HCT116 (cell line): ENCODE data around the gene PLA2G2C. TPM values are rescaled to one million over a fixed set of nuclear protein-coding genes. Genes with fewer than 3 reads are reported as not detected.

Source experiments
- ATAC-seq: fragments of 200-7000 bp; cut with Tn5 transposase; 2 replicates; pipeline ENCODE4 v1.9.1; 2020; ENCODE audit warnings: mild to moderate bottlenecking, moderate library complexity
- BruUV-seq: library from RNA; stranded (reverse); fragments of 400-500 nt; replicated peaks from 2 replicates; lab custom pipeline; 2021; lab: Mats Ljungman, UMichigan
- CTCF ChIA-PET: fragments of 300-600 bp; sonication (Branson Sonifier 250); formaldehyde crosslinking; loops from one replicate; lab custom pipeline; 2021; ENCODE audit warnings: antibody characterized with exemption; lab: Charles Lee
- POLR2A ChIA-PET: fragments of 300-600, 350-600 bp; sonication (Branson Sonifier 250); formaldehyde crosslinking; loops from one replicate; lab custom pipeline; 2021; ENCODE audit warnings: antibody characterized with exemption; lab: Charles Lee
- RAD21 ChIA-PET, 2 experiments: fragments of 300-600 bp; sonication (Branson Sonifier 250); formaldehyde crosslinking; loops; one replicate each; lab custom pipeline; 2023; ENCODE audit warnings: low total read pairs in 2 of 2; ENCODE audit not compliant: uncharacterized antibody in 2 of 2, unreplicated experiment in 2 of 2, low non-redundant PET in 1 of 2; lab: Charles Lee
- DNase-seq: peaks from one replicate; pipeline ENCODE4 v3.0.0-alpha.2; 2010; ENCODE audit warnings: low read depth, low spot score
- H2AFZ ChIP-seq: fragments of 200-600 bp; shearing (Covaris generic), sonication (generic); 2 replicates; pipeline ENCODE4 v1.6.1; 2017; ENCODE audit warnings: low read depth, mixed run types, mixed read lengths, antibody characterized with exemption, low read length; ENCODE audit not compliant: poor library complexity, severe bottlenecking
- H3K27ac ChIP-seq: 2 replicates; pipeline ENCODE4 v1.5.1; 2012; ENCODE audit warnings: low read depth, low read length
- H3K27me3 ChIP-seq: fragments of 200-600 bp; sonication (generic); 2 replicates; pipeline ENCODE4 v1.6.1; 2016; ENCODE audit warnings: mixed run types, low read length, mixed read lengths; ENCODE audit not compliant: insufficient read depth
- H3K36me3 ChIP-seq, 2 experiments: fragments of 200-500 bp in 1 of 2; fragments of 200-600 bp in 1 of 2; sonication (Bioruptor generic) in 1 of 2; sonication (generic) in 1 of 2; 2 replicates each; pipeline versions ENCODE4 v1.5.1 to v1.6.1; 2014 to 2016; ENCODE audit warnings: low read length in 2 of 2, inconsistent platforms in 1 of 2, mixed read lengths in 1 of 2, mixed run types in 1 of 2; ENCODE audit not compliant: insufficient read depth in 2 of 2, control insufficient read depth in 1 of 2
- H3K4me1 ChIP-seq, 2 experiments: fragments of 200-600 bp in 1 of 2; sonication (generic) in 1 of 2; 2 replicates each; pipeline versions ENCODE4 v1.5.1 to v1.6.1; 2012 to 2017; ENCODE audit warnings: low read length in 2 of 2, inconsistent platforms in 1 of 2, mild to moderate bottlenecking in 1 of 2, mixed read lengths in 1 of 2, mixed run types in 1 of 2, moderate library complexity in 1 of 2; ENCODE audit not compliant: insufficient read depth in 2 of 2, control insufficient read depth in 1 of 2
- H3K4me2 ChIP-seq: fragments of 200-600 bp; sonication (generic); 2 replicates; pipeline ENCODE4 v1.6.1; 2017; ENCODE audit warnings: mixed run types, low read length, mixed read lengths
- H3K4me3 ChIP-seq, 2 experiments: fragments of 200-600 bp in 1 of 2; sonication (generic) in 1 of 2; replicated peaks in 1 of 2; 2 replicates each; pipeline ENCODE4 v1.5.1; 2011 to 2016; ENCODE audit warnings: low read length in 2 of 2, control low read depth in 1 of 2, low read depth in 1 of 2, mild to moderate bottlenecking in 1 of 2, mixed read lengths in 1 of 2, mixed run types in 1 of 2
- H3K79me2 ChIP-seq: fragments of 200-600 bp; sonication (generic); 2 replicates; pipeline ENCODE4 v1.6.1; 2017; ENCODE audit warnings: mild to moderate bottlenecking, mixed run types, low read length, moderate library complexity, mixed read lengths; ENCODE audit not compliant: insufficient read depth
- H3K9ac ChIP-seq: fragments of 200-600 bp; sonication (generic); 2 replicates; pipeline ENCODE4 v1.6.1; 2016; ENCODE audit warnings: low read length, mixed read lengths
- H3K9me2 ChIP-seq: fragments of 200-600 bp; sonication (generic), shearing (Covaris generic); 2 replicates; pipeline ENCODE4 v1.6.1; 2017; ENCODE audit warnings: mixed run types, mild to moderate bottlenecking, moderate library complexity; ENCODE audit not compliant: insufficient read depth
- H3K9me3 ChIP-seq, 2 experiments: fragments of 200-500 bp in 1 of 2; fragments of 200-600 bp in 1 of 2; sonication (Bioruptor generic) in 1 of 2; sonication (generic) in 1 of 2; 2 replicates each; pipeline ENCODE4 v1.6.1; 2014 to 2017; ENCODE audit warnings: low read length in 2 of 2, mixed read lengths in 2 of 2, inconsistent platforms in 1 of 2, low read depth in 1 of 2, mild to moderate bottlenecking in 1 of 2, mixed run types in 1 of 2, moderate library complexity in 1 of 2; ENCODE audit not compliant: control insufficient read depth in 1 of 2, insufficient read depth in 1 of 2
- H4K20me1 ChIP-seq: fragments of 200-600 bp; sonication (generic), shearing (Covaris generic); 2 replicates; pipeline ENCODE4 v1.6.1; 2017; ENCODE audit warnings: mixed run types, mild to moderate bottlenecking, moderate library complexity; ENCODE audit not compliant: insufficient read depth
- CEBPB ChIP-seq: IDR thresholded peaks from 2 replicates; pipeline ENCODE4 v1.6.1; 2012; ENCODE audit warnings: low read depth
- EZH2 ChIP-seq: fragments of 200-600 bp; sonication (generic); IDR thresholded peaks from 2 replicates; pipeline ENCODE4 v1.6.1; 2017; ENCODE audit warnings: antibody characterized with exemption, mixed run types
- SIN3A ChIP-seq: IDR thresholded peaks from 2 replicates; pipeline ENCODE4 v1.6.1; 2012; ENCODE audit warnings: low read depth
- SRF ChIP-seq: IDR thresholded peaks from 2 replicates; pipeline ENCODE4 v1.6.1; 2012; ENCODE audit warnings: low read depth
- YY1 ChIP-seq: IDR thresholded peaks from 2 replicates; pipeline ENCODE4 v1.6.1; 2011; ENCODE audit warnings: low read length, low read depth, moderate library complexity, mild to moderate bottlenecking; ENCODE audit not compliant: insufficient replicate concordance; ENCODE audit errors: extremely low read depth
- intact Hi-C: fragments of 100-400 bp; cut with micrococcal nuclease; formaldehyde crosslinking; loops from 2 replicates; pipeline ENCODE4 v1.10.0; 2022
- total RNA-seq: library from RNA; stranded (reverse); gene quantifications from one replicate; pipeline ENCODE4 v1.2.1, GENCODE V29; 2021; ENCODE audit not compliant: unreplicated experiment
- TF ChIP-seq, protein P1 (sequence below), 3 experiments: fragments of 200-600 bp in 1 of 3; sonication (generic) in 1 of 3; IDR thresholded peaks in 2 of 3; conservative IDR thresholded peaks in 1 of 3; 2 replicates each; pipeline ENCODE4 v1.5.1; 2012 to 2017; ENCODE audit warnings: low read depth in 2 of 3, low read length in 2 of 3, antibody characterized with exemption in 1 of 3, borderline replicate concordance in 1 of 3, control low read depth in 1 of 3, mild to moderate bottlenecking in 1 of 3, mixed read lengths in 1 of 3, mixed run types in 1 of 3, moderate library complexity in 1 of 3; ENCODE audit not compliant: insufficient read depth in 1 of 3

Gene PLA2G2C
- total RNA-seq, 1 experiment from 2014 or later = not detected

GRCh38 chr1:20117236-20117635, 69.1 kb downstream of the PLA2G2C start:
- no peak for ATAC-seq
- no TSS peak for BruUV-seq
- intact Hi-C loops = no loop called here
- RAD21 ChIA-PET = no interaction called here
- H3K27ac ChIP-seq = no peak overlapping the region
- H3K79me2 ChIP-seq = no peaks in the 10 kb centered on the region
- CTCF ChIA-PET = no interaction called here
- peaks cover 0 to 2% of the 10 kb centered on the region in 2 experiments; a peak in 1 of 4 replicates for H3K4me1 ChIP-seq
- H2AFZ ChIP-seq = no peak overlapping the region
- H3K36me3 ChIP-seq = no peaks in the 10 kb centered on the region
- TF ChIP-seq, protein P1, sequence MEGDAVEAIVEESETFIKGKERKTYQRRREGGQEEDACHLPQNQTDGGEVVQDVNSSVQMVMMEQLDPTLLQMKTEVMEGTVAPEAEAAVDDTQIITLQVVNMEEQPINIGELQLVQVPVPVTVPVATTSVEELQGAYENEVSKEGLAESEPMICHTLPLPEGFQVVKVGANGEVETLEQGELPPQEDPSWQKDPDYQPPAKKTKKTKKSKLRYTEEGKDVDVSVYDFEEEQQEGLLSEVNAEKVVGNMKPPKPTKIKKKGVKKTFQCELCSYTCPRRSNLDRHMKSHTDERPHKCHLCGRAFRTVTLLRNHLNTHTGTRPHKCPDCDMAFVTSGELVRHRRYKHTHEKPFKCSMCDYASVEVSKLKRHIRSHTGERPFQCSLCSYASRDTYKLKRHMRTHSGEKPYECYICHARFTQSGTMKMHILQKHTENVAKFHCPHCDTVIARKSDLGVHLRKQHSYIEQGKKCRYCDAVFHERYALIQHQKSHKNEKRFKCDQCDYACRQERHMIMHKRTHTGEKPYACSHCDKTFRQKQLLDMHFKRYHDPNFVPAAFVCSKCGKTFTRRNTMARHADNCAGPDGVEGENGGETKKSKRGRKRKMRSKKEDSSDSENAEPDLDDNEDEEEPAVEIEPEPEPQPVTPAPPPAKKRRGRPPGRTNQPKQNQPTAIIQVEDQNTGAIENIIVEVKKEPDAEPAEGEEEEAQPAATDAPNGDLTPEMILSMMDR (IDR thresholded peaks at IDR 0.05 in 2 of 3, conservative IDR thresholded peaks at IDR 0.05 in 1 of 3; ENCODE audit: borderline replicate concordance in 1 of 3, insufficient read depth in 1 of 3, low read depth in 2 of 3, low read length in 2 of 3) = no peak
- no peak for TF ChIP-seq EZH2
- TF ChIP-seq SRF = no peak
- H3K4me3 ChIP-seq = no peak overlapping the region
- H3K27me3 ChIP-seq = no peaks in the 10 kb centered on the region
- H3K4me2 ChIP-seq = no peak overlapping the region
- H3K9me3 ChIP-seq = no peaks in the 10 kb centered on the region
- no peak for DNase-seq
- H3K9me2 ChIP-seq = no peaks in the 10 kb centered on the region
- H4K20me1 ChIP-seq = no peaks in the 10 kb centered on the region
- H3K9ac ChIP-seq = no peak overlapping the region
- POLR2A ChIA-PET = no interaction called here

DNA sequence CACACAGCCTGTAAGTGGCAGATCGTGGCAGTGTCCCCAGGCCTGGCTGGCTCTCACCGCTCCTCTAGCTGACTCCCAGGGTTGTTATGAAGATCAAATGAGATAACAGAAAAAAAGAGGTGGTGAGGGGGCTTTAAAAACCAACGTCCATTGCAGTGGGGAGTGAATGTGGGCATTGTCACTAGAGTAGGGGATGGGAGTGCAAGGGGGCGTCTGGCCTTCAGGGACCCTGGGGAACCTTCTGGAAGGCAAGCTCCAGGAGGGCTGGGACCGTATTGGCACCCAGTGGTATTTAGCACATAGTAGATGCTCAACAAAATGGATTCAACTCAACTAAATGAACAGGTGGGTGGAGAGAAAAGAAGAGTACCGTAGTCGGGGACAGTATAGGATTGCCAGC, 70.4 kb downstream of the PLA2G2C start:
- intact Hi-C loops = no loop called here
- Histone ChIP-seq H3K27ac (no peak overlapping the region), H3K9me3 (no peaks in the 10 kb centered on the region), H3K27me3 (no peaks in the 10 kb centered on the region), H3K4me1 (peaks cover 0 to 8% of the 10 kb centered on the region in 2 experiments; a peak in 1 of 4 replicates), H3K4me3 (no peak overlapping the region), H2AFZ (no peak overlapping the region), H3K79me2 (no peaks in the 10 kb centered on the region), H3K36me3 (no peaks in the 10 kb centered on the region), H3K9ac (no peak overlapping the region), H4K20me1 (no peaks in the 10 kb centered on the region), H3K4me2 (no peak overlapping the region), H3K9me2 (no peaks in the 10 kb centered on the region)
- RAD21 ChIA-PET = no interaction called here
- POLR2A ChIA-PET = no interaction called here
- ATAC-seq (no peak), DNase-seq (no peak)
- BruUV-seq = no TSS peak
- CTCF ChIA-PET = no interaction called here
- TF ChIP-seq YY1 (no peak), SIN3A (no peak), CEBPB (no peak)
